ENCODE results near the gene ASIC1. TPM values are rescaled to one million over a fixed set of nuclear protein-coding genes. Genes with fewer than 3 reads are reported as not detected.

The ASIC1 gene
- total and polyA plus RNA-seq, 4 experiments from 2014 or later: 0.08 to 0.26 TPM; not detected in 2

DNA sequence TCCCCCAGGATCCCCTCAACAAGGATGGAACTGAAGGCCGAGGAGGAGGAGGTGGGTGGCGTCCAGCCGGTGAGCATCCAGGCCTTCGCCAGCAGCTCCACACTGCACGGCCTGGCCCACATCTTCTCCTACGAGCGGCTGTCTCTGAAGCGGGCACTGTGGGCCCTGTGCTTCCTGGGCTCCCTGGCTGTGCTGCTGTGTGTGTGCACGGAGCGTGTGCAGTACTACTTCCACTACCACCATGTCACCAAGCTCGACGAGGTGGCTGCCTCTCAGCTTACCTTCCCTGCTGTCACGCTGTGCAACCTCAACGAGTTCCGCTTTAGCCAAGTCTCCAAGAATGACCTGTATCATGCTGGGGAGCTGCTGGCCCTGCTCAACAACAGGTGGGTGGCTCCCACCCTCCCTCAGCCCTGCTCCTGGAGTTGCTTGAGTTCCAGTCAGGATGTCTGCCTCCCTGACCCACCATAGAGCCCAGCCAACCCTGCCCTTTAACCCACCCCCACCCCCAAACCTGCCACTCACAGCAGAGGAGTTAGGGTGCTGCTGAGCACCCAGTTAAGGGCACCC, 1.4 kb downstream of the ASIC1 start:
- H3K27me3 ChIP-seq (ENCODE audit: insufficient read depth, low read length): peaks cover 15% of the 10 kb centered on the region
- ChIA-PET POLR2A (ENCODE audit: partially characterized antibody) (no interaction called here), CTCF (ENCODE audit: partially characterized antibody) (interaction anchor here (1.2 to 4.2 kb wide), 5 partner anchors 10 to 91 kb away, joined by 3 to 21 read pairs (median 11); partner anchors contain the start of gene SMARCD1)
- H3K4me3 ChIP-seq (ENCODE audit: low read length in 2 of 2): no peak overlapping the region
- no peak overlapping the region for H3K27ac ChIP-seq (ENCODE audit: low read depth, low read length)
- Mint-ChIP-seq H3K27me3 (peaks cover 36 to 50% of the 10 kb centered on the region in 2 donors), H3K4me1 (peaks cover 17 to 37% (median 24%) of the 10 kb centered on the region in 4 donors), H3K36me3 (no peaks in the 10 kb centered on the region), H3K4me3 (peak overlapping the region; percentile 50 to 74 (median 58)), H3K27ac (no peak overlapping the region), H3K9me3 (no peaks in the 10 kb centered on the region)
- H3K9me3 ChIP-seq (ENCODE audit: control insufficient read depth in 1 of 2, low read length in 2 of 2): no peaks in the 10 kb centered on the region
- H3K36me3 ChIP-seq (ENCODE audit: insufficient read depth, low read length): no peaks in the 10 kb centered on the region
- intact Hi-C loops (cut with micrococcal nuclease): loop anchor here (5.0 to 10.0 kb wide), 2 partner anchors 194 to 282 kb away; no protein-coding TSS in a partner anchor
- H3K4me1 ChIP-seq (ENCODE audit: insufficient read depth, low read length): peaks cover 24% of the 10 kb centered on the region
- DNase-seq: no peak

DNA sequence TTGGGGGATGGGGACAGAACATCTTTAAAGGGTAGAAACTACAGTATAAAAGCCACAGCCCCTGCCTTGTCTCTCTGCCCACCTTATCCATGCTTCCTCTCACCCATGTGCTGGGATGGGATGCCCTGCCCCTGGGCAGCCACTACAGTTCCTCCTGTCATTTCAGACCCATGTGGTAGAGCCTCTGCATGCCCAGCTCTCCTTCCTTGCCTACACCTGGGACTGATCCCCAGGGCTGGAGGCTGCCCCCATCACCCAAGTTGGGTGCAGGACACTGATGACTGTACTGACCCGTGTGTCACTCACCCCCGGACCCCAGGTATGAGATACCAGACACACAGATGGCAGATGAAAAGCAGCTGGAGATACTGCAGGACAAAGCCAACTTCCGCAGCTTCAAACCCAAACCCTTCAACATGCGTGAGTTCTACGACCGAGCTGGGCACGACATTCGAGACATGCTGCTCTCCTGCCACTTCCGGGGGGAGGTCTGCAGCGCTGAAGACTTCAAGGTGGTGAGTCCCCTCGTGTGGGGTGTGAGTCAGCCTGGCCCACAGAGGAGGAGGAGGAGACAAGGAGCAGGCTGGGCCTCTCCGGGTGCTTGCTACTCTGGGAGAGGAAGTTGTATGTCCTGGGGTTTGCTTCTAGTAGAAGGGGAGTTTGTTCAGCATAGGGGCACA, 2.2 kb downstream of the ASIC1 start:
- H3K9me3 ChIP-seq (ENCODE audit: control insufficient read depth in 1 of 2, low read length in 2 of 2): no peaks in the 10 kb centered on the region
- Mint-ChIP-seq H3K4me1 (peaks cover 17 to 37% (median 24%) of the 10 kb centered on the region in 4 donors), H3K27me3 (peaks cover 40 to 47% of the 10 kb centered on the region in 2 donors), H3K9me3 (no peaks in the 10 kb centered on the region), H3K36me3 (no peaks in the 10 kb centered on the region), H3K4me3 (peak overlapping the region in 7 of 8 donors; percentile 6 to 77 (median 47)), H3K27ac (no peak overlapping the region)
- intact Hi-C loops (cut with micrococcal nuclease): loop anchor here (5.0 to 10.0 kb wide), 2 partner anchors 195 to 282 kb away; no protein-coding TSS in a partner anchor
- H3K4me3 ChIP-seq (ENCODE audit: low read length in 2 of 2): no peak overlapping the region
- H3K36me3 ChIP-seq (ENCODE audit: insufficient read depth, low read length): no peaks in the 10 kb centered on the region
- no peak overlapping the region for H3K27ac ChIP-seq (ENCODE audit: low read depth, low read length)
- peaks cover 15% of the 10 kb centered on the region for H3K27me3 ChIP-seq (ENCODE audit: insufficient read depth, low read length)
- peaks cover 24% of the 10 kb centered on the region for H3K4me1 ChIP-seq (ENCODE audit: insufficient read depth, low read length)
- ChIA-PET CTCF (ENCODE audit: partially characterized antibody) (interaction anchor here (1.5 to 4.2 kb wide), 4 partner anchors 9 to 92 kb away, joined by 4 to 21 read pairs (median 14); no protein-coding TSS in a partner anchor), POLR2A (ENCODE audit: partially characterized antibody) (no interaction called here)
- DNase-seq: peak in 1 of 5 donors; percentile 52

DNA sequence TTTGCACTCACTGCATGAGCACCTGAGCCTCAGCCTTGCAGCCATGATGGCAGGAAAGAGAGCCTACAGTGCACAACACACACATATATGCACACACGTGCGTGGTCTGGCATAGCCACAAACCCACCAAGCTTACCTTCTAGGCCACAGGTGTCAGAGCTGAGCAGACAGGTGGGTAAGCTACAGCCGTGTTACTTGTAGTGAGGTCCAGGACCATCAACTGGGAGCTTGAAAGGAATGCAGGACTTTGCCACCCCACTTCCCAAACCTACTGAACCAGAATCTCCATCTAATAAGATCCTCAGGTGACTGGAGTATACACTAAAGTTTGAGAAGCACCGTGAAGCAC, 2.7 kb downstream of the ASIC1 start:
- no peak overlapping the region for H3K27ac ChIP-seq (ENCODE audit: low read depth, low read length)
- DNase-seq: no peak
- H3K36me3 ChIP-seq (ENCODE audit: insufficient read depth, low read length): no peaks in the 10 kb centered on the region
- CTCF ChIA-PET (ENCODE audit: partially characterized antibody): interaction anchor here (2.4 to 4.2 kb wide), 3 partner anchors 11 to 92 kb away, joined by 11 to 21 read pairs (median 17); no protein-coding TSS in a partner anchor
- H3K27me3 ChIP-seq (ENCODE audit: insufficient read depth, low read length): peaks cover 15% of the 10 kb centered on the region
- Mint-ChIP-seq H3K27ac (no peak overlapping the region), H3K9me3 (no peaks in the 10 kb centered on the region), H3K4me1 (peaks cover 17 to 37% (median 24%) of the 10 kb centered on the region in 4 donors), H3K4me3 (peak overlapping the region in 4 of 8 donors; percentile 6 to 77 (median 55)), H3K36me3 (no peaks in the 10 kb centered on the region), H3K27me3 (peaks cover 40 to 47% of the 10 kb centered on the region in 2 donors)
- no peaks in the 10 kb centered on the region for H3K9me3 ChIP-seq (ENCODE audit: control insufficient read depth in 1 of 2, low read length in 2 of 2)
- no peak overlapping the region for H3K4me3 ChIP-seq (ENCODE audit: low read length in 2 of 2)
- intact Hi-C loops (cut with micrococcal nuclease): no loop called here
- POLR2A ChIA-PET (ENCODE audit: partially characterized antibody): no interaction called here
- peaks cover 24% of the 10 kb centered on the region for H3K4me1 ChIP-seq (ENCODE audit: insufficient read depth, low read length)

DNA sequence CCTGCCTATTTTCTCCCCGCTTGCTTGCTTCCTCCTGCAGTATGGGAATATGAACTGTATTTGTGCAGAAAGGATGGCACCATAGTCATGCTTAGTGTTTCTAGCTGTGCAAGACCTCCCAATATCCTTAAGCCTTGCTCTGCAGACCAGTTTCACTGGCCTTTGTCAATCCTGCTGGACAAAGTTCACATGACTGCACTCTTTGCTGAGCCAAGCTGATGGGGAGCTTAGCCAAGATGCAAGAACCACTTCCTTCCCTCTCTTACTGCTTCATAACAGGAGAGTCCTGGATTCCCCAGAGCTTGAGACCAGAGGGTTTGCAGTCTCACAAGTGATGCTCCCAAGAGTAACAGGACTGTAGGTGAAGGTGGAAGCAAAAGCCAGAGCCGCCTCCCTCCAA, 3.8 kb downstream of the ASIC1 start:
- H3K27me3 ChIP-seq (ENCODE audit: insufficient read depth, low read length): peaks cover 11% of the 10 kb centered on the region
- Mint-ChIP-seq H3K4me1 (peaks cover 11 to 30% (median 19%) of the 10 kb centered on the region in 4 donors), H3K27me3 (peaks cover 34 to 41% of the 10 kb centered on the region in 2 donors), H3K27ac (no peak overlapping the region), H3K9me3 (no peaks in the 10 kb centered on the region), H3K36me3 (no peaks in the 10 kb centered on the region), H3K4me3 (peak overlapping the region in 1 of 8 donors; percentile 2)
- ChIA-PET CTCF (ENCODE audit: partially characterized antibody) (interaction anchor here (1.2 to 4.2 kb wide), 2 partner anchors 9 to 22 kb away, joined by 4 to 21 read pairs; no protein-coding TSS in a partner anchor), POLR2A (ENCODE audit: partially characterized antibody) (no interaction called here)
- no peak for DNase-seq
- H3K4me3 ChIP-seq (ENCODE audit: low read length in 2 of 2): no peak overlapping the region
- H3K36me3 ChIP-seq (ENCODE audit: insufficient read depth, low read length): no peaks in the 10 kb centered on the region
- intact Hi-C loops (cut with micrococcal nuclease): no loop called here
- no peak overlapping the region for H3K27ac ChIP-seq (ENCODE audit: low read depth, low read length)
- no peaks in the 10 kb centered on the region for H3K9me3 ChIP-seq (ENCODE audit: control insufficient read depth in 1 of 2, low read length in 2 of 2)
- peaks cover 16% of the 10 kb centered on the region for H3K4me1 ChIP-seq (ENCODE audit: insufficient read depth, low read length)

DNA sequence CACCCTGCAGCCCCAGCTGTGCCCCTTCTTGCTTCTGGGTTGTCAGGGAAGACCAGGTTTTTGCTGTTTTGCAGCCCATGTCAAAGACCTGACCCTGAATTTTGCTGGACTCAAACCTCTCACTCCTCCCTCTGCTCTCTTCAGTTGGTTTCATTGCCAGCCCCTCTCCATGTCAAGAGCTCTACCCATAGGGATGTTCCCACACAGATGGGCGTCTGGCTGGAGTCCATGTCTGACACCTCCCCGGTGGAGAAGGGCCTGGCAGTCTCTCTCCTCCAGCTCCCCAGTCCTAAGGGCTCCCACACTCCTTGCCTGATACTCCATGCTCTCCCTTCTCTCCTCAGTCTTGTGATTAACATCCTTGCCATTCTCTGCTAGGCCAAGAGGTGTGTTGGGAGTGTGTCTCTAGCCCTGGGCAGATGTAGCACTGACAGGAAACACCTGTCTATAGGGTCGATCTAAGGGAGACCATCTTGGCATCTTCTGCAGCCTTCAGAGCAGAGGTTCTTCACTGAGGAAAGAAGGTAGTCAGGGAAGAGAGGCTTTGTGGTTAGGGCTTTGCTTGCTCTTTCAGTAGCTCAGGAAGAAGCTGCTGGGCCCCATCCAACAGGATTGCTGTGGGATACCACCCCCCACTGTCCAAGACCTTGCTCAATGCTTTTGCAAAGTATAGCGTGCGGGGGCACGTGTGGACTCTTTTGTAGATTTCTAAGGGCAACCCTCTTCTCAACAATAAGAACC, 4.7 kb downstream of the ASIC1 start:
- POLR2A ChIA-PET (ENCODE audit: partially characterized antibody): interaction anchor here (0.5 kb wide), 1 partner anchor 90 kb away, joined by 3 read pairs; no protein-coding TSS in a partner anchor
- CTCF ChIA-PET (ENCODE audit: partially characterized antibody): interaction anchor here (0.9 to 4.2 kb wide), 4 partner anchors 9 to 304 kb away, joined by 3 to 21 read pairs (median 6); no protein-coding TSS in a partner anchor

DNA sequence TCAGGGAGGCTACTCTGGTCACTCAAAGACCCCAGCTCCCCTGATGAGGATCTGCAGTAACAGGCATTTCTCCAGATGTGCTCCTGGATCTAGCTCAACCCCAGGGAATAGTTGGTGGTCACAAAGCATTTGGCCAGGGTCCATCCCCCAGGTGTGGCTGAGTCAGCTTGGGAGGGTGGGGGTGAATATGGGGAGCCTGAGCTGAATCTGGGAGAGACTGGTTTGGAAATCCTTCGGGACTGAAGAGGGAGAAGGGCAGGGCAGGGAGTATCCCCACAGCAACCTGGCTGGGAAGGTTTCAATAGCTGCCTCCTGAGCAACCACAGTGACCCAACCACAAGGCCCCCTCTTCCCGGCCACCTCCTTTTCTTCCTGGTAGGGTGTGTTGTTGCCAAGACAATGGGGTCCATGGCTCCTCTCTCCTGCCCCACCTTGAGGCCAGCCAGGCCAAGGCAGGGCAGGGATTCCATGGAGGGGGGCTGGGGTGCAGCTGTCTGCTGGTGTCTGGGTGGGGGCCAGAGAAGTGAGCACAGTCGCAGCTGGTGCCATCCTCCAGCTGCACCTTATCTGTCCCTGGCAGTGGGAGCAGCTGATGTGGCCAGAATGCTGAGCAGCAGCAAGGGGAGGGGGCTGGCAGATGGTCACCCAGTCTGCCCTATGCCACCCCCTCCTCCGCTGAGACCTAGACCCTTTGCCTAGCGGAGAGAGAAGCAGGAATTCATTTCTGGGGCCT, 5.5 kb downstream of the ASIC1 start:
- peaks cover 27 to 32% of the 10 kb centered on the region in 2 donors for H3K27me3 Mint-ChIP-seq
- H3K27ac Mint-ChIP-seq: no peak overlapping the region
- H3K4me3 ChIP-seq (ENCODE audit: low read length in 2 of 2): no peak overlapping the region
- H3K36me3 ChIP-seq (ENCODE audit: insufficient read depth, low read length): no peaks in the 10 kb centered on the region
- H3K27me3 ChIP-seq (ENCODE audit: insufficient read depth, low read length): peaks cover 6% of the 10 kb centered on the region
- no peak overlapping the region for H3K4me3 Mint-ChIP-seq
- peaks cover 6% of the 10 kb centered on the region for H3K4me1 ChIP-seq (ENCODE audit: insufficient read depth, low read length)
- H3K27ac ChIP-seq (ENCODE audit: low read depth, low read length): no peak overlapping the region
- POLR2A ChIA-PET (ENCODE audit: partially characterized antibody): no interaction called here
- H3K36me3 Mint-ChIP-seq: no peaks in the 10 kb centered on the region
- no peaks in the 10 kb centered on the region for H3K9me3 Mint-ChIP-seq
- DNase-seq: no peak
- intact Hi-C loops (cut with micrococcal nuclease): no loop called here
- CTCF ChIA-PET (ENCODE audit: partially characterized antibody): interaction anchor here (0.5 to 4.2 kb wide), 5 partner anchors 8 to 1006 kb away, joined by 3 to 21 read pairs (median 5); no protein-coding TSS in a partner anchor
- peaks cover 4 to 18% (median 10%) of the 10 kb centered on the region in 4 donors for H3K4me1 Mint-ChIP-seq
- no peaks in the 10 kb centered on the region for H3K9me3 ChIP-seq (ENCODE audit: control insufficient read depth in 1 of 2, low read length in 2 of 2)

More for the DNA sequence above, 4.7 kb downstream of the ASIC1 start:
- H3K36me3 Mint-ChIP-seq: no peaks in the 10 kb centered on the region
- Histone ChIP-seq H3K36me3 (ENCODE audit: insufficient read depth, low read length) (no peaks in the 10 kb centered on the region), H3K9me3 (ENCODE audit: control insufficient read depth in 1 of 2, low read length in 2 of 2) (no peaks in the 10 kb centered on the region), H3K27me3 (ENCODE audit: insufficient read depth, low read length) (peaks cover 7% of the 10 kb centered on the region), H3K4me1 (ENCODE audit: insufficient read depth, low read length) (peaks cover 7% of the 10 kb centered on the region), H3K27ac (ENCODE audit: low read depth, low read length) (no peak overlapping the region), H3K4me3 (ENCODE audit: low read length in 2 of 2) (no peak overlapping the region)
- H3K9me3 Mint-ChIP-seq: no peaks in the 10 kb centered on the region
- intact Hi-C loops (cut with micrococcal nuclease): no loop called here
- DNase-seq: no peak
- peak overlapping the region in 1 of 7 donors; percentile 38 for H3K27ac Mint-ChIP-seq
- H3K27me3 Mint-ChIP-seq: peaks cover 27 to 33% of the 10 kb centered on the region in 2 donors
- no peak overlapping the region for H3K4me3 Mint-ChIP-seq
- H3K4me1 Mint-ChIP-seq: peaks cover 4 to 20% (median 11%) of the 10 kb centered on the region in 4 donors
